Left renal cortex interstitium (tissue), 4 donors: Measurements from ENCODE around the gene SELENOS. TPM values are rescaled to one million over a fixed set of nuclear protein-coding genes. Genes with fewer than 3 reads are reported as not detected.

Experiments used
- DNase-seq, 4 donors: peaks; one replicate each; pipeline ENCODE4 v3.0.0-alpha.2; 2013; ENCODE audit warnings: low read depth in 4 of 4, low spot score in 2 of 4, missing footprints in 1 of 4
- polyA plus RNA-seq, 4 donors: library from polyadenylated mRNA; unstranded; fragments of 120-200 nt; gene quantifications; one replicate each; pipeline ENCODE4 v1.2.1, GENCODE V29; 2013; ENCODE audit not compliant: insufficient read length in 4 of 4

Gene SELENOS
- polyA plus RNA-seq, 4 donors, result 56.3 to 68.6 (median 65.8) TPM

DNA sequence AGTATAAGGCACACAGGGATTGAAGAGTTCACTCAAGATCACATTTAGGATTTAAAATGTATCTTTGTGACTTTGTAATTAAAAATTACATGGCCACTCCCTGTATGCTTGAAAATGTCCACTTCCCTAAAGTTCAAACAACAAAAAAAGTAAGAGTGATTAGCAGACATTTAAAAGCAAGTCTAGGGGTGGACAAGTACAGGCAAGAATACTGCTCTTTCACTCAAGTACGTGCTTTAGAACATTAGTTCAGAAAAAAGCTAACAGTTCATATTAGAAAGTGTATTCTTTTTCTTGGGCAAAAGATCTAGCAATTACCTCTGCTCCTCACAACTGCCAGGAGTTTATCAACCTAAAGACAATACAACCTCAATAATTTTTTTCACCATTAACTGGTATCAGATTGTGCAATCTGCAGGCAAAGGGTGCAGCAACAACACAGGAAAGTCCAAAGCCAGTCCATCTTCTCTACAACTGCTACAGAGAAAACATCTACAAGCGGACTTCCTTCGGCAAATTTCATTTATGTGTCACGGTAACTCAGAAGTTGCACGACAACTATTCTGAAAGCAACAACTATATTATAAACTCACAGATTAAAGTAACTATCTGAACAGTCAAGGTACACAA lies 43.5 kb downstream of the SELENOS start:
- no peak for DNase-seq

- no peak for DNase-seq
Measured at GRCh38 chr15:101232677-101233076, 44.6 kb downstream of the SELENOS start.

DNA sequence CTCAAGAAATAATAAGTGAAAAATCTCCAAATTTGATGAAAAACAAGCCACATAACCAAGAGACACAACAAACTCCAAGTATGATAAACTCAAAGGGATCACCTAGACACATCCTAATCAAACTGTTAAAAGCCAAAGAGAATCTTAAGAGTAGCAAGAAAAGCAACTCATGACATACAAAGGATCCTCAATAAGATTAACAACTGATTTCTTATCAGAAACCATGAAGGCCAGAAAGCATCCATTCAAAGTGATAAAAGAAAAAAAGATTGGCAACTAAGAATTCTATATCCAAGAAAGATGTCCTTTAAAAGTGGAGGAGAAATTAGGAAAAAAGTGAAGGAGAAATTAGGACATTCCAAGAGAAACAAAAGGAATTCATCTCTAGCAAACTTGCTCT lies 49.0 kb downstream of the SELENOS start:
- DNase-seq, result no peak

DNA sequence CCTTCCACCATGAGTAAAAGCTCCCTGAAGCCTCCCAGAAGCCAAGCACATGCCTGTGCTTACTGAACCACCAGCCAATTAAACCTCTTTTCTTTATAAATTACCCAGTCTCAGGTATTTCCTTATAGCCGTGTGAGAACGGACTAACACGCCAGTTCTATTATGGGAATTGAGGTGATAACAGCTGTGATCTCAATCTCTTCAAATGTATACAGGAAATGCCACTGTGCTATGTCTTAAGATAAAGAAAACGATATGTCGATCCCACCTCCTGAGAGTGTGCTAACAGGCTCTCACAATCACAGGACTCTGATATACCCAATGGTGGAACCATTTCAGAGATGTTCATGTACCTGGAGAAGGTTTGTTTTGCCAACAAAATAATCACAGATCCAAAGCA lies 51.6 kb downstream of the SELENOS start:
- no peak for DNase-seq

Other genes starting within 250 kb of the SELENOS start
- gene CHSY1, start 25.4 kb downstream of the SELENOS start, polyA plus RNA-seq, result 10 to 100 TPM; 40.0 to 55.7 (median 44.5) TPM
- gene SNRPA1, start 17.8 kb upstream of the SELENOS start, polyA plus RNA-seq, result 10 to 100 TPM; 58.1 to 76.7 (median 63.3) TPM
- gene PCSK6, start 212.2 kb upstream of the SELENOS start, polyA plus RNA-seq, result 1 to 10 TPM; 7.2 to 8.2 (median 8.1) TPM